Adipocyte (in vitro differentiated cells): Measurements from ENCODE around the gene FBXW7.

Experiments
- DNase-seq: peaks from one replicate; pipeline ENCODE4 v3.0.0-alpha.2; 2015; ENCODE audit warnings: low read depth
- H3K27me3 ChIP-seq: replicated peaks from 2 replicates; pipeline ENCODE4 v1.7.0; 2013; ENCODE audit warnings: mild to moderate bottlenecking, low read length, moderate library complexity; ENCODE audit not compliant: control insufficient read depth, insufficient read depth
- H3K36me3 ChIP-seq: 2 replicates; pipeline ENCODE4 v1.7.0; 2013; ENCODE audit warnings: low read length, mild to moderate bottlenecking, moderate library complexity; ENCODE audit not compliant: control insufficient read depth, insufficient read depth, severe bottlenecking
- H3K4me1 ChIP-seq: 2 replicates; pipeline ENCODE4 v1.7.0; 2013; ENCODE audit warnings: mild to moderate bottlenecking, low read length, moderate library complexity; ENCODE audit not compliant: control insufficient read depth, insufficient read depth
- H3K4me3 ChIP-seq: 2 replicates; pipeline ENCODE4 v1.7.0; 2013; ENCODE audit warnings: mild to moderate bottlenecking, low read length, moderate library complexity
- H3K9ac ChIP-seq: 2 replicates; pipeline ENCODE4 v1.7.0; 2013; ENCODE audit warnings: mild to moderate bottlenecking, low read length, moderate library complexity
- H3K9me3 ChIP-seq: 2 replicates; pipeline ENCODE4 v1.7.0; 2013; ENCODE audit warnings: mild to moderate bottlenecking, low read length, moderate library complexity; ENCODE audit not compliant: control insufficient read depth

Gene FBXW7

DNA sequence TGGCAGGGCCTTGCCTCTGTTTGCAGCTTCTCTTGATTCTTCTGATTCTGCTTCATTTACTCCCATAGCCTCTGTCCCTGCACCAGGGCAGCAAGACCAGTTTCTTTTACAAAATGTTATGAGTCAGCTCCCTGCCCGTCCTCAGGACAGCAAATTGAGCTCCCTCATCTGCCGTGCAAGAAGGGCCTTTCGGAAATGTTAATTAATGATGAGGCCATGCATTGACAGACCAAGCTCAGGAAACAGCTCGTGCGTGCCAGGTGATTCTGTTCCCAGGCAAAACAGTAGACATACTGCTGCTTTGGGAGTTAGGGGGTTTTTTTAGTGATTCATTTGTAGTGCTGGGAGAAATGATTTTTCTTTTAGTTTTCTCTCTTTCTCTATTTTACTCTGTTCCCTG is 231.7 kb downstream of the FBXW7 start:
- Histone ChIP-seq H3K9me3 (no peaks in the 10 kb centered on the region), H3K4me3 (no peak overlapping the region), H3K9ac (no peak overlapping the region), H3K27me3 (no peaks in the 10 kb centered on the region), H3K4me1 (no peaks in the 10 kb centered on the region), H3K36me3 (no peaks in the 10 kb centered on the region)
- no peak for DNase-seq

- Histone ChIP-seq H3K9ac (no peak overlapping the region), H3K4me3 (no peak overlapping the region), H3K27me3 (no peaks in the 10 kb centered on the region), H3K9me3 (no peaks in the 10 kb centered on the region), H3K36me3 (no peaks in the 10 kb centered on the region), H3K4me1 (peaks cover 4% of the 10 kb centered on the region)
- DNase-seq = no peak
Measured at GRCh38 chr4:152301381-152301780, 234.5 kb downstream of the FBXW7 start.

GRCh38 chr4:152299553-152299952 is 236.3 kb downstream of the FBXW7 start:
- H3K9me3 ChIP-seq = no peaks in the 10 kb centered on the region
- DNase-seq = no peak
- no peak overlapping the region for H3K9ac ChIP-seq

DNA sequence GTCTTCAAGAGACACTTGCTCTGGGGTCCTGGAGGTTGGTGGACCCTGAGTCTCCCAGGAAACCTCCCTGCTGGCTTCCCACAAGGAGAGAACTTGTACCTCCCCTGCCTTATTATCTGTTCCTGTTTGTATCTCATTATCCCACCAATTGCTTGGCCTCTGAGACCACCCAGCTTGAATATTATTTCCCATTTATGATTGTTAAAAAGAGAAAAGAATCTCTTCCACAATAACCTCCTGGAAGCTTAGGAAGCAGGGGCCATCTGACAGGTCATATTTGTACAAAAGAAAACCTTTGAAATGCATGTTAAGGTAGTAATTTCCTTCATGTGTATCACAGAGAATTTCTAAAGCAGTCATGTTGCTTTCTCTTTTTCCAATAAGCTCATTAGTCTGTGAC is 239.5 kb downstream of the FBXW7 start:
- Histone ChIP-seq H3K4me3 (no peak overlapping the region), H3K27me3 (no peaks in the 10 kb centered on the region), H3K9ac (no peak overlapping the region), H3K36me3 (no peaks in the 10 kb centered on the region), H3K4me1 (peaks cover 4% of the 10 kb centered on the region), H3K9me3 (no peaks in the 10 kb centered on the region)
- no peak for DNase-seq

More at GRCh38 chr4:152299553-152299952, 236.3 kb downstream of the FBXW7 start:
- Histone ChIP-seq H3K4me1 (peaks cover 4% of the 10 kb centered on the region), H3K27me3 (no peaks in the 10 kb centered on the region), H3K36me3 (no peaks in the 10 kb centered on the region), H3K4me3 (no peak overlapping the region)

DNA sequence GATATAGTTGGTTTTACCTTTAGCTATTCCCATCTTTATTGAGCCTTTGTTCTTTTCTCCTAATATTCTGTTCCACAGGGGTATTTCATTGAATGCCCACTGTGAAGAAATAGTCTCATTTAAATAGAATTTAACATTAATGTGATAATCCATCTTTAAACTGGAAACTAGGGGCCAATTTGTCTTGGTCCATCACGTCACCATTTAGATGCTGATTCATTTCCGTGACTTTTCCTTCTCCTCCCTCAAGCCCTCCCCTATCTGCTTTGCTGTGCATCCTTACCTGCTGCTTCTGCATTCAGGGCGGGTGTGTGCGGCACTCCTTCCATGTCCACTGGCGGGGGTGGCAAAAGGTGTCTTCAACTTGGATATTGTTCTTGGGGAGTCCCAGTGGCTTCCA is 241.1 kb downstream of the FBXW7 start:
- H3K4me3 ChIP-seq = no peak overlapping the region
- no peaks in the 10 kb centered on the region for H3K36me3 ChIP-seq
- no peaks in the 10 kb centered on the region for H3K27me3 ChIP-seq
- peaks cover 14% of the 10 kb centered on the region for H3K4me1 ChIP-seq
- H3K9me3 ChIP-seq = no peaks in the 10 kb centered on the region
- no peak for DNase-seq
- H3K9ac ChIP-seq = no peak overlapping the region

DNA sequence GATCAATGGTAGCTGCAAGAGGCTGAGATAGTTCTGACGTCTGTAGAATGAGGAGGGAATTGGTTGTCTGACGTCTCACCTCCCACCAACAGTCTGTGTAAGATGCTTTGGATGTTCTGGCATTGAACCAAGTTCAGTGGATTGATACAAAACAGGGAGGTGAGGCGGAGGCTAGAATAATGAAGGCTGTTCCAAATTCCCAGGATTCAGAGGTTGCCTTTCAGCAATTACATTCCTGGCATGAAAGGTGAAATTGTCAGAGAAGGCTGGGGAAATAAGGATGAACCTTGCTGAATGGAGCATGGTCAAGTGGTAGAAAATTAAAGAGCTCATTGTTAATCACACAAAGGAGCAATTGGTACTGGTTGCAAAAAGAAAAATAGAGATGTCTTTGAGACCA is 241.6 kb downstream of the FBXW7 start:
- Histone ChIP-seq H3K4me1 (peaks cover 19% of the 10 kb centered on the region), H3K4me3 (no peak overlapping the region), H3K36me3 (no peaks in the 10 kb centered on the region), H3K9ac (no peak overlapping the region), H3K9me3 (no peaks in the 10 kb centered on the region), H3K27me3 (no peaks in the 10 kb centered on the region)
- no peak for DNase-seq

DNA sequence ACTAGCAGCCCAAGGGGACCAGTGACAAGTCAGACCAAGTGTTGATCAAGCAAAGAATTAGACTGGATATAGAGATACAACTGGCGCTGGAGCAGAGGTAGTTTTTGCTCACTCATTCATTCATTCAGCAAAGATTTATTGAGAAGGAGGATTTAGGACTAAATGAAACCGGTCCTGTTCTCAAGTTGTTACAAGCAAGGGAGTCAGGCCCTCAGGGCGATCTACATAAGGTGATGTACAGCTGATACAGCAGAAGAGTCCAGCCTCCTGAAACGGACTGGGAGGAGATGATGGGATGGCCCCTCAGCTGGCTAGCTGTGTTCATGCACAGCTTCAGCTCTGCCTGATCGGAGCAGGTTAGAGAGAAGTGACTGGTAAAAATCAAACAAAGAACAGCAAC is 242.4 kb downstream of the FBXW7 start:
- DNase-seq = no peak
- Histone ChIP-seq H3K4me3 (no peak overlapping the region), H3K27me3 (no peaks in the 10 kb centered on the region), H3K9me3 (no peaks in the 10 kb centered on the region), H3K36me3 (no peaks in the 10 kb centered on the region), H3K4me1 (peaks cover 18% of the 10 kb centered on the region), H3K9ac (no peak overlapping the region)

DNA sequence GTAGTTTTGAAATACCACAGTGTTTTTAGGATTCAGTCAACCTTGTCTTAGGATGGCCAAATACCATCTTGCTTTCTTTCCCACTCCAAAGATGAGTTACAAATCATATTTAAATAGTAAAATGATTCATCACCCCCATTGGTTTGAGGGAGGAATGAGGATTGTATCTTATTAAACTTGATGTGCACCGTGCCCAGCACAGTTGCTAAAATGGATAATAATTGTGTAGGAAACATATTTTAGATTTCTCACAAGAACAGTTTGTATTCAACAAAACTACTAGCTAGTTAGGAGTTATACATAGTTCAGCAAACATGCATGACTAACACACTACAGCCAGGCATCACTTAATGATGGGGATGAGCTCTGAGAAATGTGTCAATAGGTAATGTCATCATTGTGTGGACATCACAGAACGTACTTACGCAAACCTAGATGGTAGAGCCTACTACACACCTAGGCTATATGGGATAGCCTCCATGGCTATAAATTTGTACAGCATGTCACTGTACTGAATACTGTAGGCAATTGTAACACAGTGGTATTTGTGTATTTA is 245.4 kb downstream of the FBXW7 start:
- DNase-seq = no peak
- Histone ChIP-seq H3K36me3 (no peaks in the 10 kb centered on the region), H3K4me1 (peaks cover 16% of the 10 kb centered on the region), H3K9me3 (no peaks in the 10 kb centered on the region), H3K9ac (no peak overlapping the region), H3K4me3 (peak overlapping the region; percentile 40), H3K27me3 (no peaks in the 10 kb centered on the region)

GRCh38 chr4:152289941-152290340 is 246.0 kb downstream of the FBXW7 start:
- Histone ChIP-seq H3K27me3 (no peaks in the 10 kb centered on the region), H3K4me1 (peaks cover 16% of the 10 kb centered on the region)
- no peak for DNase-seq

GRCh38 chr4:152289541-152289940 is 246.4 kb downstream of the FBXW7 start:
- H3K27me3 ChIP-seq = no peaks in the 10 kb centered on the region
- no peaks in the 10 kb centered on the region for H3K9me3 ChIP-seq
- H3K36me3 ChIP-seq = no peaks in the 10 kb centered on the region
- no peak for DNase-seq
- peak overlapping the region; percentile 13 for H3K9ac ChIP-seq
- H3K4me3 ChIP-seq = peak overlapping the region; percentile 40
- peaks cover 16% of the 10 kb centered on the region for H3K4me1 ChIP-seq

More at GRCh38 chr4:152289941-152290340, 246.0 kb downstream of the FBXW7 start:
- peak overlapping the region; percentile 40 for H3K4me3 ChIP-seq
- no peaks in the 10 kb centered on the region for H3K36me3 ChIP-seq
- H3K9me3 ChIP-seq = no peaks in the 10 kb centered on the region
- peak overlapping the region; percentile 13 for H3K9ac ChIP-seq

GRCh38 chr4:152283801-152284470 is 252.0 kb downstream of the FBXW7 start:
- no peak for DNase-seq
- Histone ChIP-seq H3K27me3 (no peaks in the 10 kb centered on the region), H3K4me3 (no peak overlapping the region), H3K9me3 (no peaks in the 10 kb centered on the region), H3K36me3 (no peaks in the 10 kb centered on the region), H3K9ac (no peak overlapping the region), H3K4me1 (no peaks in the 10 kb centered on the region)

DNA sequence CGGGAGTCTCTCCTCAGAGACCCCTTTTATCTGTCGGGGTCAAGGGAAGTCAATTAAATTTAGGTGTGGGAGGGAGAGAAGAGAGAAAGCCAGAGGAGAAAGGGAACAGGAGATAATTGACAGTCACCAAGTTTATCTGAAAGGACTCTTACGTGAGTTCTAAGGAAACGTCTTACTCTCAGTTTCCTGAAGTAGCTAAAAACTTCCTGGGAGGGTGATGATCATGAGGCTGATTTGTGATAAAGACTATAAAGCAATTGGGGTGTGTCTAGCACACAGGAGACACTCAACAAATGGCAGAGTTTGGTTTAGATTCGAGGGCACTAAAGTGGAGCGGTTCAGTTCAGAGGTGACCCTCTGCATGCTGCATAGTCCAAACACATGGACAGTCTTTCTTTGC is 254.1 kb downstream of the FBXW7 start:
- no peaks in the 10 kb centered on the region for H3K9me3 ChIP-seq
- H3K4me1 ChIP-seq = no peaks in the 10 kb centered on the region
- no peak overlapping the region for H3K4me3 ChIP-seq
- H3K36me3 ChIP-seq = no peaks in the 10 kb centered on the region
- H3K9ac ChIP-seq = no peak overlapping the region
- no peaks in the 10 kb centered on the region for H3K27me3 ChIP-seq
- no peak for DNase-seq
